SK-N-MC (cell line): ENCODE measurements around the gene PJA1.

Source experiments
- EZH2 ChIP-seq: fragments of 200-600 bp; sonication (generic); IDR thresholded peaks from one replicate; pipeline ENCODE4 v1.6.1; 2017; ENCODE audit warnings: antibody characterized with exemption
- POLR2AphosphoS5 ChIP-seq: IDR thresholded peaks from 2 replicates; pipeline ENCODE4 v1.6.1; 2012; ENCODE audit warnings: mild to moderate bottlenecking, low read depth, low read length, borderline replicate concordance

GRCh38 chrX:69158166-69158980 is 6.9 kb downstream of the PJA1 start:
- TF ChIP-seq EZH2 (no peak), POLR2AphosphoS5 (no peak)
